ENCODE results near the gene GADD45B. TPM values are rescaled to one million over a fixed set of nuclear protein-coding genes. Genes with fewer than 3 reads are reported as not detected.

Gene GADD45B
- total RNA-seq, 2 donors from 2014 or later: 233 to 784 TPM

Other genes with a start within 250 kb of the GADD45B start
- 10 to 100 TPM; 59.8 to 85.9 TPM for gene PLEKHJ1, start 239.8 kb upstream of the GADD45B start, total RNA-seq
- 100 to 1,000 TPM in 1 of 2 donors, 10 to 100 TPM in 1; 99.2 to 192 TPM for gene SF3A2, start 239.3 kb upstream of the GADD45B start, total RNA-seq
- 1 to 10 TPM; 2.8 to 3.5 TPM for gene AMH, start 226.8 kb upstream of the GADD45B start, total RNA-seq
- under 1 TPM in 1 of 2 donors, not detected in 1; 0.73 TPM for gene JSRP1, start 219.7 kb upstream of the GADD45B start, total RNA-seq
- 1 to 10 TPM; 2.4 to 8.2 TPM for gene PEAK3, start 194.0 kb upstream of the GADD45B start, total RNA-seq
- gene LINGO3, start 168.0 kb upstream of the GADD45B start, total RNA-seq: under 1 TPM; 0.20 to 0.21 TPM
- 100 to 1,000 TPM; 111 to 154 TPM for gene LSM7, start 147.5 kb upstream of the GADD45B start, total RNA-seq
- 10 to 100 TPM; 41.3 to 97.6 TPM for gene SPPL2B, start 147.4 kb upstream of the GADD45B start, total RNA-seq
- gene TMPRSS9, start 115.9 kb upstream of the GADD45B start, total RNA-seq: not detected
- 100 to 1,000 TPM in 1 of 2 donors, 10 to 100 TPM in 1; 80.1 to 124 TPM for gene TIMM13, start 48.5 kb upstream of the GADD45B start, total RNA-seq
- gene LMNB2, start 19.2 kb upstream of the GADD45B start, total RNA-seq: 100 to 1,000 TPM in 1 of 2 donors, 10 to 100 TPM in 1; 74.9 to 165 TPM
- under 1 TPM; 0.26 to 0.59 TPM for gene GNG7, start 226.6 kb downstream of the GADD45B start, total RNA-seq
- not detected for gene DIRAS1, start 245.2 kb downstream of the GADD45B start, total RNA-seq

All from natural killer cell treated with Interleukin-12 subunit alpha and Interleukin-12 subunit beta and Interleukin-15 and Interleukin-18, amount 100 ng/mL, for 72 hours (primary cell).